Trophoblast cell (in vitro differentiated cells and primary cell): ENCODE results near the gene IL1RAP.
A peak's percentile ranks its signal among the peaks of the same experiment; 100 is the strongest.
"Not testable (repeated sequence)": the region's sequence is repeated elsewhere in the genome, so short reads cannot be mapped to it uniquely, and the experiment has no call there.

Experiments used
- DNase-seq, 2 donors: peaks; one replicate each; pipeline ENCODE4 v3.0.0-alpha.2; 2016
- H2AFZ ChIP-seq: 2 replicates; pipeline ENCODE4 v1.6.1; 2013; ENCODE audit warnings: low read length, moderate library complexity, mild to moderate bottlenecking; ENCODE audit not compliant: insufficient read depth, poor library complexity
- H2AK5ac ChIP-seq: 2 replicates; pipeline ENCODE4 v1.6.1; 2013; ENCODE audit warnings: mild to moderate bottlenecking, low read length
- H2BK120ac ChIP-seq: 2 replicates; pipeline ENCODE4 v1.6.1; 2013; ENCODE audit warnings: low read length, mild to moderate bottlenecking, moderate library complexity; ENCODE audit not compliant: insufficient read depth, poor library complexity
- H2BK12ac ChIP-seq: 2 replicates; pipeline ENCODE4 v1.6.1; 2013; ENCODE audit warnings: mild to moderate bottlenecking, low read length, moderate library complexity
- H2BK5ac ChIP-seq: 2 replicates; pipeline ENCODE4 v1.6.1; 2013; ENCODE audit warnings: low read length, low read depth, moderate library complexity, mild to moderate bottlenecking; ENCODE audit not compliant: poor library complexity
- H3K14ac ChIP-seq: 2 replicates; pipeline ENCODE4 v1.6.1; 2013; ENCODE audit warnings: mild to moderate bottlenecking, low read length
- H3K18ac ChIP-seq: 2 replicates; pipeline ENCODE4 v1.6.1; 2013; ENCODE audit warnings: mild to moderate bottlenecking, low read length
- H3K23ac ChIP-seq: 2 replicates; pipeline ENCODE4 v1.6.1; 2013; ENCODE audit warnings: low read length
- H3K27ac ChIP-seq: 2 replicates; pipeline ENCODE4 v1.5.1; 2013; ENCODE audit warnings: low read depth, mild to moderate bottlenecking, inconsistent platforms, low read length, moderate library complexity
- H3K27me3 ChIP-seq: 2 replicates; pipeline ENCODE4 v1.6.1; 2013; ENCODE audit warnings: inconsistent platforms, mild to moderate bottlenecking, low read length, moderate library complexity; ENCODE audit not compliant: insufficient read depth
- H3K36me3 ChIP-seq, 2 experiments: 1 replicate in 1 of 2; 2 replicates in 1 of 2; pipeline ENCODE4 v1.6.1; 2013; ENCODE audit warnings: low read length in 2 of 2, mild to moderate bottlenecking in 2 of 2, moderate library complexity in 1 of 2; ENCODE audit not compliant: insufficient read depth in 2 of 2, control insufficient read depth in 1 of 2
- H3K4ac ChIP-seq: 2 replicates; pipeline ENCODE4 v1.6.1; 2013; ENCODE audit warnings: low read depth, mild to moderate bottlenecking, low read length, moderate library complexity
- H3K4me1 ChIP-seq, 2 experiments: 1 replicate in 1 of 2; 2 replicates in 1 of 2; pipeline ENCODE4 v1.6.1; 2013; ENCODE audit warnings: low read length in 2 of 2, mild to moderate bottlenecking in 2 of 2, moderate library complexity in 1 of 2; ENCODE audit not compliant: insufficient read depth in 2 of 2, control insufficient read depth in 1 of 2
- H3K4me2 ChIP-seq: 2 replicates; pipeline ENCODE4 v1.6.1; 2013; ENCODE audit warnings: inconsistent platforms, mild to moderate bottlenecking, low read length, moderate library complexity
- H3K4me3 ChIP-seq: 2 replicates; pipeline ENCODE4 v1.5.1; 2013; ENCODE audit warnings: mild to moderate bottlenecking, low read depth, low read length, inconsistent platforms
- H3K79me1 ChIP-seq: one replicate; pipeline ENCODE4 v1.6.1; 2013; ENCODE audit warnings: low read length
- H3K79me2 ChIP-seq: 2 replicates; pipeline ENCODE4 v1.6.1; 2013; ENCODE audit warnings: low read length, mild to moderate bottlenecking; ENCODE audit not compliant: control insufficient read depth, insufficient read depth, poor library complexity
- H3K9ac ChIP-seq: 2 replicates; pipeline ENCODE4 v1.6.1; 2013; ENCODE audit warnings: mild to moderate bottlenecking, low read length
- H3K9me3 ChIP-seq: 2 replicates; pipeline ENCODE4 v1.6.1; 2013; ENCODE audit warnings: low read depth, mild to moderate bottlenecking, control low read depth, inconsistent platforms, low read length; ENCODE audit not compliant: insufficient read depth
- H4K12ac ChIP-seq: 2 replicates; pipeline ENCODE4 v1.6.1; 2013; ENCODE audit warnings: low read depth, mild to moderate bottlenecking, low read length, moderate library complexity
- H4K8ac ChIP-seq: 2 replicates; pipeline ENCODE4 v1.6.1; 2013; ENCODE audit warnings: low read depth, mild to moderate bottlenecking, low read length, moderate library complexity
- H4K91ac ChIP-seq: one replicate; pipeline ENCODE4 v1.6.1; 2013; ENCODE audit warnings: low read depth, mild to moderate bottlenecking, low read length, moderate library complexity
- WGBS: extraction: QIAGEN DNeasy Blood & Tissue Kit; methylation state at CpG from one replicate; pipeline ENCODE4 v1.1.7; 2013; ENCODE audit warnings: missing lambda C conversion rate; ENCODE audit not compliant: insufficient read length, insufficient coverage; ENCODE audit errors: extremely low coverage; 5-methylcytosine and 5-hydroxymethylcytosine counted together

IL1RAP gene

DNA sequence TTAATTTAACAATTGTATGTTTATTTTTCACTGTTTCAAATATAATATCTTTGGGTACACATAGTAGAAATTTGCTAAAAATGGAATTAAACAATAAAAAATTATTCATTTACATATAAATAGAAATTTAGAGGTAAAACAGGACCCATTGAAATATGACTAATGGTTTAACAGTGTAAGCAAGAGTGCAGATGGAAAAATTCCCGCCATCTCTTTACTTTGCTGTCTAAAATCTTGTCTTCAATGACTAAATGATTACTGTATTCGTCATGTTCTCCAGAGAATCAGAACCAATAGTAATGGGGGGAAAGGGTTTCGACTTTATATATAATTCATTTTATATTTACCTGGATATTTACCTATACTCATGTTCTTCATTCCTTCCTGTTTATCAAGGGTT, 163.1 kb downstream of the IL1RAP start:
- Histone ChIP-seq H4K91ac (no peak overlapping the region), H2BK12ac (no peak overlapping the region), H3K9me3 (no peaks in the 10 kb centered on the region), H4K12ac (no peak overlapping the region), H2AK5ac (no peak overlapping the region), H2BK120ac (no peak overlapping the region), H3K36me3 (no peaks in the 10 kb centered on the region), H3K4me2 (no peak overlapping the region), H2AFZ (no peak overlapping the region), H3K23ac (no peak overlapping the region), H3K4me3 (no peak overlapping the region), H4K8ac (no peak overlapping the region), H3K18ac (no peak overlapping the region), H3K79me1 (no peaks in the 10 kb centered on the region), H3K4me1 (no peaks in the 10 kb centered on the region), H3K9ac (no peak overlapping the region), H3K4ac (no peak overlapping the region), H3K27ac (no peak overlapping the region), H3K79me2 (no peaks in the 10 kb centered on the region), H2BK5ac (no peak overlapping the region), H3K27me3 (no peaks in the 10 kb centered on the region), H3K14ac (no peak overlapping the region)
- no CpG with 5 or more reads among the region's 3 CpGs for WGBS
- DNase-seq = no peak

DNA sequence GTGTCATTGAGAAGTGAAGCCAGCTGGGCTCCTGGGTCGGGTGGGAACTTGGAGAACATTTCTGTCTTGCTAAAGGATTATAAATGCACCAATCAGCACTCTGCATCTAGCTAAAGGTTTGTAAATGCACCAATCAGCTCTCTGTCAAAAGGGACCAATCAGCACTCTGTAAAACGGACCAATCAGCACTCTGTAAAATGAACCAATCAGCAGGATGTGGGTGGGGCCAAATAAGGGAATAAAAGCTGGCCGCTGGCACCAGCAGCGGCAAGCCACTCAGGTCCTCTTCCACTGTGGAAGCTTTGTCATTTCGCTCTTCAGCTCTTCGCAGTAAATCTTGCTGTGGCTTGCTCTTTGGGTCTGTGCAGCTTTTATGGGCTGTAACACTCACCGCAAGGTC, 164.0 kb downstream of the IL1RAP start:
- H3K4me3 ChIP-seq, H4K8ac ChIP-seq, H3K14ac ChIP-seq, H3K4ac ChIP-seq, H3K79me1 ChIP-seq, H2BK12ac ChIP-seq, H2AK5ac ChIP-seq, H3K79me2 ChIP-seq, H3K18ac ChIP-seq, H3K4me2 ChIP-seq, H4K91ac ChIP-seq, H4K12ac ChIP-seq, DNase-seq, H3K23ac ChIP-seq, H2AFZ ChIP-seq, H3K9me3 ChIP-seq, H3K27me3 ChIP-seq, H3K9ac ChIP-seq, H3K27ac ChIP-seq, H3K36me3 ChIP-seq, H2BK120ac ChIP-seq, H2BK5ac ChIP-seq, H3K4me1 ChIP-seq: not testable (repeated sequence)
- WGBS = no CpG with 5 or more reads among the region's 7 CpGs

DNA sequence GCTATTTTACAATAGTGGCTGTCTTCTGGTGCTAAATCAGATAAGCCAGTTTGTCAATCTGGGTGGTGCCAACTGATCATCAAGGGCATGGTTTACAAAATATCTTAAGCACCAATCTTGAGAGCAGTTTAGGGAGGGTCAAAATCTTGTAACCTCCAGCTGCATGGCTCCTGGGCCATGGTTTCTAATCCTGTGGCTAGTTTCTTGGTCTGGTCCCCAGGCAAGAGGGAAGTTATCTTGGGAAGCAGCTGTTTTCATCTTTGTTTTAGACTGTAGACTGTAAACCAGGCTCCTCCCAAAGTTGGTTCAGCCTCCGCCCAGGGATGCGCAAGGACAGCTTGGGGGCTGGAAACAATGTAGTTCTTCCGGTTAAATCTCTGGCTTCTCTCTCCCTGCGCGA, 166.8 kb downstream of the IL1RAP start:
- Histone ChIP-seq H3K18ac (no peak overlapping the region), H3K4me3 (no peak overlapping the region), H3K27me3 (no peaks in the 10 kb centered on the region), H2BK120ac (no peak overlapping the region), H3K23ac (no peak overlapping the region), H4K8ac (no peak overlapping the region), H3K14ac (no peak overlapping the region), H3K9me3 (no peaks in the 10 kb centered on the region), H3K27ac (no peak overlapping the region), H4K12ac (no peak overlapping the region), H2AK5ac (no peak overlapping the region), H2BK5ac (no peak overlapping the region), H3K4ac (no peak overlapping the region), H4K91ac (no peak overlapping the region), H3K9ac (no peak overlapping the region), H3K79me1 (no peaks in the 10 kb centered on the region), H3K4me1 (no peaks in the 10 kb centered on the region), H3K36me3 (no peaks in the 10 kb centered on the region), H3K4me2 (no peak overlapping the region), H2BK12ac (no peak overlapping the region), H3K79me2 (no peaks in the 10 kb centered on the region), H2AFZ (no peak overlapping the region)
- DNase-seq = no peak
- WGBS = no CpG with 5 or more reads among the region's 5 CpGs

- H3K27me3 ChIP-seq = no peaks in the 10 kb centered on the region
- H3K18ac ChIP-seq = no peak overlapping the region
- no peaks in the 10 kb centered on the region for H3K4me1 ChIP-seq
- no peak overlapping the region for H2BK5ac ChIP-seq
- H4K91ac ChIP-seq = no peak overlapping the region
- no peak overlapping the region for H2BK120ac ChIP-seq
- H2BK12ac ChIP-seq = no peak overlapping the region
- no CpG with 5 or more reads among the region's 7 CpGs for WGBS
- H3K14ac ChIP-seq = no peak overlapping the region
- no peak overlapping the region for H3K9ac ChIP-seq
- peak; percentile 59 to 81 for DNase-seq
- H3K4ac ChIP-seq = no peak overlapping the region
- no peaks in the 10 kb centered on the region for H3K36me3 ChIP-seq
- no peak overlapping the region for H2AFZ ChIP-seq
- H4K8ac ChIP-seq = no peak overlapping the region
- H4K12ac ChIP-seq = no peak overlapping the region
- no peaks in the 10 kb centered on the region for H3K9me3 ChIP-seq
- H3K4me3 ChIP-seq = no peak overlapping the region
- H3K79me2 ChIP-seq = no peaks in the 10 kb centered on the region
- H2AK5ac ChIP-seq = no peak overlapping the region
- H3K27ac ChIP-seq = no peak overlapping the region
- no peak overlapping the region for H3K4me2 ChIP-seq
- no peak overlapping the region for H3K23ac ChIP-seq
- no peaks in the 10 kb centered on the region for H3K79me1 ChIP-seq
Observed at GRCh38 chr3:190684776-190685175, 170.9 kb downstream of the IL1RAP start.
